Vagina (tissue), 2 donors: ENCODE results near the gene ELANE. TPM values are rescaled to one million over a fixed set of nuclear protein-coding genes. Genes with fewer than 3 reads are reported as not detected.

ENCODE experiments used
- DNase-seq, 2 donors: peaks; one replicate each; pipeline ENCODE4 v3.0.0-alpha.2; 2017; ENCODE audit errors: extremely low spot score in 2 of 2
- H3K27ac ChIP-seq: fragments of 200-600 bp; sonication (generic); one replicate; pipeline ENCODE4 v1.5.1; 2019
- H3K27me3 ChIP-seq: fragments of 200-600 bp; sonication (generic); one replicate; pipeline ENCODE4 v1.5.1; 2019
- H3K36me3 ChIP-seq, 2 donors: fragments of 200-600 bp; sonication (generic); one replicate each; pipeline ENCODE4 v1.5.1; 2017 to 2019
- H3K4me1 ChIP-seq: fragments of 200-600 bp; sonication (generic); one replicate; pipeline ENCODE4 v1.5.1; 2019
- H3K4me3 ChIP-seq, 2 donors: fragments of 200-600 bp; sonication (generic); 1 replicate in 1 of 2; 2 replicates in 1 of 2; pipeline ENCODE4 v1.5.1; 2016 to 2019
- H3K9me3 ChIP-seq: fragments of 200-600 bp; sonication (generic); one replicate; pipeline ENCODE4 v1.5.1; 2019
- POLR2A ChIP-seq, 2 donors: fragments of 450-650 bp; IDR thresholded peaks; one replicate each; pipeline ENCODE4 v1.6.1; 2017; ENCODE audit warnings: antibody characterized with exemption in 2 of 2, mild to moderate bottlenecking in 2 of 2, moderate library complexity in 2 of 2
- POLR2AphosphoS5 ChIP-seq, 2 donors: sonication (generic); formaldehyde crosslinking; IDR thresholded peaks; one replicate each; pipeline ENCODE4 v1.9.0; 2017; ENCODE audit warnings: antibody characterized with exemption in 2 of 2, mild to moderate bottlenecking in 2 of 2, low read depth in 1 of 2; ENCODE audit not compliant: insufficient read depth in 1 of 2
- intact Hi-C: fragments of 100-400 bp; cut with DNase I; formaldehyde crosslinking; loops from one replicate; pipeline ENCODE4 v1.15.1; 2023
- total RNA-seq: library from RNA; depleted of rRNA; stranded (reverse); fragments of >200 nt; gene quantifications from one replicate; pipeline ENCODE4 v1.2.3, GENCODE V29; 2016
- TF ChIP-seq, protein P1 (sequence below), 3 experiments: fragments of 450-650 bp in 2 of 3; fragments of 200-600 bp in 1 of 3; sonication (generic) in 1 of 3; IDR thresholded peaks; one replicate each; pipeline ENCODE4 v1.5.1; 2017 to 2019; ENCODE audit warnings: antibody characterized with exemption in 3 of 3, mild to moderate bottlenecking in 2 of 3, moderate library complexity in 2 of 3

Gene ELANE
- total RNA-seq, 1 donor from 2014 or later = not detected

GRCh38 chr19:899336-900042, 47.4 kb downstream of the ELANE start:
- peaks cover 0 to 23% of the 10 kb centered on the region in 2 donors for H3K36me3 ChIP-seq
- H3K27ac ChIP-seq = no peak overlapping the region
- H3K4me1 ChIP-seq = peaks cover 10% of the 10 kb centered on the region
- no peak overlapping the region for H3K4me3 ChIP-seq
- TF ChIP-seq POLR2AphosphoS5 (IDR thresholded peaks at IDR 0.05; ENCODE audit: insufficient read depth in 1 of 2, low read depth in 1 of 2) = no peak
- TF ChIP-seq, protein P1, sequence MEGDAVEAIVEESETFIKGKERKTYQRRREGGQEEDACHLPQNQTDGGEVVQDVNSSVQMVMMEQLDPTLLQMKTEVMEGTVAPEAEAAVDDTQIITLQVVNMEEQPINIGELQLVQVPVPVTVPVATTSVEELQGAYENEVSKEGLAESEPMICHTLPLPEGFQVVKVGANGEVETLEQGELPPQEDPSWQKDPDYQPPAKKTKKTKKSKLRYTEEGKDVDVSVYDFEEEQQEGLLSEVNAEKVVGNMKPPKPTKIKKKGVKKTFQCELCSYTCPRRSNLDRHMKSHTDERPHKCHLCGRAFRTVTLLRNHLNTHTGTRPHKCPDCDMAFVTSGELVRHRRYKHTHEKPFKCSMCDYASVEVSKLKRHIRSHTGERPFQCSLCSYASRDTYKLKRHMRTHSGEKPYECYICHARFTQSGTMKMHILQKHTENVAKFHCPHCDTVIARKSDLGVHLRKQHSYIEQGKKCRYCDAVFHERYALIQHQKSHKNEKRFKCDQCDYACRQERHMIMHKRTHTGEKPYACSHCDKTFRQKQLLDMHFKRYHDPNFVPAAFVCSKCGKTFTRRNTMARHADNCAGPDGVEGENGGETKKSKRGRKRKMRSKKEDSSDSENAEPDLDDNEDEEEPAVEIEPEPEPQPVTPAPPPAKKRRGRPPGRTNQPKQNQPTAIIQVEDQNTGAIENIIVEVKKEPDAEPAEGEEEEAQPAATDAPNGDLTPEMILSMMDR (IDR thresholded peaks at IDR 0.05) = no peak
- H3K9me3 ChIP-seq = no peaks in the 10 kb centered on the region
- no peaks in the 10 kb centered on the region for H3K27me3 ChIP-seq
- no peak for DNase-seq
- intact Hi-C loops = no loop called here

DNA sequence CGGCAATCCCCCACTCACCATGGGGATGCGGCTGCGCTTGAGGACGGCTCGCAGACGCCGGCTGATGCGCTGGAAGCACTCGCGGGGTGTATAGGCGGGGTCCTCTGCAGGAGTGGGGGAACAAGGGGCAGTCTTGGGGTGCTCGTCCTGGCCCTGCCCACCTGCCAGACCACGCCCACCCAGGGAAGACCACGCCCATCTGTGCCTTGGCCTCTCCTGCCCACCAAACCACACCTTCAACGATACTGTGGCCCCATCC, 47.9 kb downstream of the ELANE start:
- Histone ChIP-seq H3K36me3 (peaks cover 0 to 23% of the 10 kb centered on the region in 2 donors), H3K27me3 (no peaks in the 10 kb centered on the region), H3K4me1 (peaks cover 10% of the 10 kb centered on the region), H3K9me3 (no peaks in the 10 kb centered on the region), H3K27ac (no peak overlapping the region), H3K4me3 (no peak overlapping the region)
- DNase-seq = no peak
- intact Hi-C loops = no loop called here
- TF ChIP-seq POLR2AphosphoS5 (IDR thresholded peaks at IDR 0.05; ENCODE audit: insufficient read depth in 1 of 2, low read depth in 1 of 2) (no peak), POLR2A (IDR thresholded peaks at IDR 0.05) (no peak)
- TF ChIP-seq, protein P1 (IDR thresholded peaks at IDR 0.05) = no peak

DNA sequence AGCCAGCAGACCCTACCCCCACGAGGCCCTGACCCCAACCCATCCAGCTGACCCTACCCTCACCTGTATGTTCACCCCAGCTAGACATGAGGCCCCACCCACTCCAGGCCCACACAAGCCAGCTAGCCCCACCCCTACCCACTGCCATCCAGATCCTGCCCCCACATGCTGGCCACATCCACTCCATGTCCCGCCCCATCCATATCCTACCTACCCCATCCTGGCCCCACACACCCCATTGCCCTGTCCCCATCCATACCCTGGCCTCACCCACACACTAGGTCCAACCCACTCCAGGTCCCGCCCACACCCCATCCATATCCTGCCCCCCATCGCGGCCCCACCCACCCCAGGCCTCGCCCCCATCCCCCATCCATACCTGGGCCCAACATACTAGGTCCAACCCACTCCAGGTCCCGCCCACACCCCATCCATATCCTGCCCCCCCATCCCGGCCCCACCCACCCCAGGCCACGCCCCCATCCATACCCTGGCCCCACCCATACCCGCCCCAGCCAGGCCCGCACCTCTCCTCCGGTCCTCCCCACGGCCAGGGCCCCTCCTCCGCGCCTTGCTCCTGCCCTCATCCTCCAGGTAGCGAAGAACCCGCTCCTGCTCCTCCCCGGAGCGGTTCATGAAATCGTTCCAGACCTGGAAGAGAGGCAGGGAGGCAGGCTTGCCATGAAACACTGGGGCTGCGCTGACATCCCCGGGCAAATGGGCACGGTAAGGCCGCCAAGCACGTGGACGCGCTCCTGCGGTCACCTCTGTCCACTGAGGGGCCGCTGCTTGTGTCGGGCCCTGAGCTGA, 48.4 kb downstream of the ELANE start:
- Histone ChIP-seq H3K9me3 (no peaks in the 10 kb centered on the region), H3K4me1 (peaks cover 10% of the 10 kb centered on the region), H3K27me3 (no peaks in the 10 kb centered on the region), H3K27ac (no peak overlapping the region), H3K4me3 (no peak overlapping the region), H3K36me3 (peaks cover 0 to 23% of the 10 kb centered on the region in 2 donors)
- intact Hi-C loops = no loop called here
- DNase-seq = no peak
- TF ChIP-seq POLR2AphosphoS5 (IDR thresholded peaks at IDR 0.05; ENCODE audit: insufficient read depth in 1 of 2, low read depth in 1 of 2) = no peak

DNA sequence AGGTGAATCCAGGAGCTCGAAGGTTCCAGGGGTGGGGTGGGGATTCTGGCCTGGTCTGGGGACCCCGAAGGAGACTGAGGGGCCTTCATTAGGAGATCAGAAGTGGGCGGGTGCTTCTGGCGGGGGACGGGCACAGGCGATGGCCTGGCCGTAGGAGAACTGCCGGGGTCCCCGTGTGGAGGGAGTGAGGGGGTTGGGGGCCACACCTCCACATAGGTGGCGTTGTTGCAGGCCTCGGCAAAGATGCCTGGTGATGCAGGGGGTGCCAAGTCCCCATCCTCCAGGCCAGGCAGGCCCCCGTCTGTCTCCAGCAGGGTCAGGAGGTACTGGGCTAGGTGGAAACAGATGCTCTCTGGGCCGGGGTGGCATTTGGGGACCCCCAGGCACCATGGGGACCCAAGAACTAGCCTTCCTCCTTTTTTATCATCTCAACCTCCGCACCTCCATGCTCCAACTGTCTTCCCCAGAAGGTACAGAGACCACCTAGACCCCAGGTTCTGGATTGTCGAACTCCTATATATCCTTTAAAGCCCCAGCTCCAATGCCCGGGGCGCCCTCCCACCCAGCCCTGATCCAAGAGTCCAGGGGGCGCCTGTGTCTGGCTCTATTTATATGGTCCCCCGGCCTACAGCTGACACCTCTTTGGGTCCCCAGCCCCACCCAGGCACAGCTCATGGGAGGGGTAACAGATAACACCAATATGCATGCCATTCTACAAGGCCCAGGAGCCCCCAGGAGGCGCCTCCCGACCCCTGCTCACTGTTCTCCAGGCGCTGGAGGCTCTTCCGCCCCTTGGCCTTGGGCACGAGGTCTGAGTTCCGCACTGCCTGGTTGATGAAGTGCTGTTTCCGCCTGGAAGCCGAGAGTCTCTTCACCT, 49.4 kb downstream of the ELANE start:
- H3K27me3 ChIP-seq = no peaks in the 10 kb centered on the region
- intact Hi-C loops = no loop called here
- H3K36me3 ChIP-seq = peaks cover 0 to 23% of the 10 kb centered on the region in 2 donors
- H3K27ac ChIP-seq = no peak overlapping the region
- DNase-seq = no peak
- TF ChIP-seq POLR2A (IDR thresholded peaks at IDR 0.05) (no peak), POLR2AphosphoS5 (IDR thresholded peaks at IDR 0.05; ENCODE audit: insufficient read depth in 1 of 2, low read depth in 1 of 2) (no peak)
- TF ChIP-seq, protein P1 (IDR thresholded peaks at IDR 0.05) = no peak
- H3K9me3 ChIP-seq = no peaks in the 10 kb centered on the region
- peaks cover 10% of the 10 kb centered on the region for H3K4me1 ChIP-seq
- H3K4me3 ChIP-seq = no peak overlapping the region

- DNase-seq = no peak
- intact Hi-C loops = no loop called here
Measured at GRCh38 chr19:902093-902370, 49.9 kb downstream of the ELANE start.

More at GRCh38 chr19:902093-902370, 49.9 kb downstream of the ELANE start:
- H3K36me3 ChIP-seq = peaks cover 0 to 21% of the 10 kb centered on the region in 2 donors
- peaks cover 10% of the 10 kb centered on the region for H3K4me1 ChIP-seq
- TF ChIP-seq POLR2A (IDR thresholded peaks at IDR 0.05) (no peak), POLR2AphosphoS5 (IDR thresholded peaks at IDR 0.05; ENCODE audit: insufficient read depth in 1 of 2, low read depth in 1 of 2) (no peak)
- TF ChIP-seq, protein P1 (IDR thresholded peaks at IDR 0.05) = no peak
- no peaks in the 10 kb centered on the region for H3K27me3 ChIP-seq
- H3K9me3 ChIP-seq = no peaks in the 10 kb centered on the region
- H3K27ac ChIP-seq = no peak overlapping the region
- H3K4me3 ChIP-seq = no peak overlapping the region
